DOHH2 (cell line): ENCODE results near the gene GREB1.

Experiments
- H3F3A ChIP-seq: fragments of 200-600 bp; sonication (generic), shearing (Covaris generic); 2 replicates; pipeline ENCODE4 v1.6.0; 2016; ENCODE audit warnings: antibody characterized with exemption, mild to moderate bottlenecking; ENCODE audit not compliant: control insufficient read depth, insufficient read depth
- H3K27ac ChIP-seq: fragments of 200-600 bp; sonication (generic); 2 replicates; pipeline ENCODE4 v1.5.1; 2014; ENCODE audit warnings: low read depth, mild to moderate bottlenecking, low read length, moderate library complexity
- H3K27me3 ChIP-seq: fragments of 200-600 bp; sonication (generic); 2 replicates; pipeline ENCODE4 v1.6.1; 2014; ENCODE audit warnings: mild to moderate bottlenecking, low read length, mixed read lengths; ENCODE audit not compliant: control insufficient read depth
- H3K36me3 ChIP-seq: fragments of 200-600 bp; sonication (generic); 2 replicates; pipeline ENCODE4 v1.6.1; 2014; ENCODE audit warnings: mild to moderate bottlenecking, low read length, moderate library complexity, mixed read lengths; ENCODE audit not compliant: control insufficient read depth
- H3K4me1 ChIP-seq: fragments of 200-600 bp; sonication (generic); 2 replicates; pipeline ENCODE4 v1.6.1; 2014; ENCODE audit warnings: mild to moderate bottlenecking, low read length, mixed read lengths; ENCODE audit not compliant: control insufficient read depth
- H3K4me2 ChIP-seq: fragments of 200-600 bp; sonication (generic); 2 replicates; pipeline ENCODE4 v1.6.0; 2014; ENCODE audit warnings: mild to moderate bottlenecking, low read length, moderate library complexity
- H3K4me3 ChIP-seq: fragments of 200-600 bp; sonication (generic); 2 replicates; pipeline ENCODE4 v1.5.1; 2014; ENCODE audit warnings: mild to moderate bottlenecking, low read length, mixed read lengths
- H3K79me2 ChIP-seq: fragments of 200-600 bp; sonication (generic); 2 replicates; pipeline ENCODE4 v1.6.1; 2014; ENCODE audit warnings: mild to moderate bottlenecking, low read length, mixed read lengths; ENCODE audit not compliant: control insufficient read depth
- H3K9me2 ChIP-seq: fragments of 200-600 bp; sonication (generic); replicated peaks from 2 replicates; pipeline ENCODE4 v1.6.1; 2014; ENCODE audit warnings: mild to moderate bottlenecking, low read length, mixed read lengths; ENCODE audit not compliant: control insufficient read depth
- H3K9me3 ChIP-seq: fragments of 200-600 bp; sonication (generic); 2 replicates; pipeline ENCODE4 v1.6.1; 2014; ENCODE audit warnings: antibody characterized with exemption, low read length, mixed read lengths; ENCODE audit not compliant: control insufficient read depth, insufficient read depth
- H4K20me1 ChIP-seq: fragments of 200-600 bp; sonication (generic); 2 replicates; pipeline ENCODE4 v1.6.0; 2014; ENCODE audit warnings: low read depth, mild to moderate bottlenecking, antibody characterized with exemption, low read length, moderate library complexity; ENCODE audit not compliant: control insufficient read depth, insufficient read depth
- CTCF ChIP-seq: fragments of 200-600 bp; sonication (generic); IDR thresholded peaks from one replicate; pipeline ENCODE4 v1.5.1; 2014; ENCODE audit warnings: antibody characterized with exemption, mild to moderate bottlenecking, low read depth, low read length; ENCODE audit not compliant: poor library complexity, severe bottlenecking
- EZH2phosphoT487 ChIP-seq: fragments of 200-600 bp; sonication (generic); IDR thresholded peaks from 2 replicates; pipeline ENCODE4 v1.6.1; 2017; ENCODE audit warnings: borderline replicate concordance, mild to moderate bottlenecking, antibody characterized with exemption, low read length, moderate library complexity, mixed read lengths

Gene GREB1

GRCh38 chr2:11683476-11683875 lies 149.6 kb downstream of the GREB1 start:
- no peak overlapping the region for H3K4me3 ChIP-seq
- H3K9me3 ChIP-seq = no peaks in the 10 kb centered on the region
- no peaks in the 10 kb centered on the region for H3K79me2 ChIP-seq
- H3K9me2 ChIP-seq = no peaks in the 10 kb centered on the region
- 0 out of 2 replicates have a peak, but pooled peaks cover 4% of the 10 kb centered on the region for H4K20me1 ChIP-seq
- no peaks in the 10 kb centered on the region for H3F3A ChIP-seq
- peaks cover 19% of the 10 kb centered on the region for H3K27me3 ChIP-seq
- no peak for TF ChIP-seq EZH2phosphoT487
- no peak for TF ChIP-seq CTCF
- peaks cover 9% of the 10 kb centered on the region for H3K4me1 ChIP-seq
- H3K4me2 ChIP-seq = no peak overlapping the region
- H3K27ac ChIP-seq = no peak overlapping the region
- no peaks in the 10 kb centered on the region for H3K36me3 ChIP-seq

- no peak for TF ChIP-seq EZH2phosphoT487
- no peak for TF ChIP-seq CTCF
- H3K9me3 ChIP-seq = no peaks in the 10 kb centered on the region
- no peak overlapping the region for H3K4me2 ChIP-seq
- no peaks in the 10 kb centered on the region for H3K79me2 ChIP-seq
- no peaks in the 10 kb centered on the region for H3K36me3 ChIP-seq
- H3K4me3 ChIP-seq = no peak overlapping the region
- 0 out of 2 replicates have a peak, but pooled peaks cover 4% of the 10 kb centered on the region for H4K20me1 ChIP-seq
- no peaks in the 10 kb centered on the region for H3F3A ChIP-seq
- H3K27me3 ChIP-seq = peaks cover 16% of the 10 kb centered on the region
- H3K27ac ChIP-seq = no peak overlapping the region
- H3K4me1 ChIP-seq = peaks cover 14% of the 10 kb centered on the region
- H3K9me2 ChIP-seq = no peaks in the 10 kb centered on the region
Measured at GRCh38 chr2:11683966-11684365, 150.1 kb downstream of the GREB1 start.

GRCh38 chr2:11684894-11685460 lies 151.1 kb downstream of the GREB1 start:
- H4K20me1 ChIP-seq = 0 out of 2 replicates have a peak, but pooled peaks cover 4% of the 10 kb centered on the region
- H3K4me2 ChIP-seq = no peak overlapping the region
- TF ChIP-seq CTCF (no peak), EZH2phosphoT487 (no peak)
- H3K4me1 ChIP-seq = peaks cover 14% of the 10 kb centered on the region
- no peaks in the 10 kb centered on the region for H3K9me3 ChIP-seq
- H3K79me2 ChIP-seq = no peaks in the 10 kb centered on the region
- H3F3A ChIP-seq = no peaks in the 10 kb centered on the region
- no peaks in the 10 kb centered on the region for H3K9me2 ChIP-seq
- peaks cover 16% of the 10 kb centered on the region for H3K27me3 ChIP-seq
- H3K4me3 ChIP-seq = no peak overlapping the region
- no peak overlapping the region for H3K27ac ChIP-seq
- H3K36me3 ChIP-seq = no peaks in the 10 kb centered on the region
